Spinal cord (tissue), 10 donors: Measurements from ENCODE around the gene DHRS4. TPM values are rescaled to one million over a fixed set of nuclear protein-coding genes. Genes with fewer than 3 reads are reported as not detected.
"Not testable (repeated sequence)": the region's sequence is repeated elsewhere in the genome, so short reads cannot be mapped to it uniquely, and the experiment has no call there.

Source experiments
- DNase-seq, 6 donors: peaks; one replicate each; pipeline versions ENCODE4 v3.0.0 to v3.0.0-alpha.2; 2013 to 2015; ENCODE audit warnings: low spot score in 6 of 6, low read depth in 4 of 6
- H3K27ac ChIP-seq: one replicate; pipeline ENCODE4 v1.5.1; 2013; ENCODE audit warnings: low read depth, low read length, control low read depth
- H3K27me3 ChIP-seq: one replicate; pipeline ENCODE4 v1.6.1; 2013; ENCODE audit warnings: low read length; ENCODE audit not compliant: control insufficient read depth, insufficient read depth
- H3K36me3 ChIP-seq: one replicate; pipeline ENCODE4 v1.6.1; 2013; ENCODE audit warnings: low read length; ENCODE audit not compliant: control insufficient read depth, insufficient read depth
- H3K4me1 ChIP-seq: one replicate; pipeline ENCODE4 v1.6.1; 2013; ENCODE audit warnings: low read length; ENCODE audit not compliant: control insufficient read depth, insufficient read depth
- H3K4me3 ChIP-seq: one replicate; pipeline ENCODE4 v1.5.1; 2013; ENCODE audit warnings: low read depth, low read length, control low read depth
- H3K9me3 ChIP-seq: one replicate; pipeline ENCODE4 v1.6.1; 2013; ENCODE audit warnings: low read length; ENCODE audit not compliant: control insufficient read depth, insufficient read depth
- WGBS: methylation state at CpG from one replicate; pipeline ENCODE4 v1.1.5; 2013; ENCODE audit warnings: missing lambda C conversion rate; ENCODE audit not compliant: insufficient coverage; 5-methylcytosine and 5-hydroxymethylcytosine counted together
- polyA plus RNA-seq, 2 donors: library from polyadenylated mRNA; unstranded; fragments of 120-200 nt; gene quantifications; one replicate each; pipeline ENCODE4 v1.2.1, GENCODE V29; 2013; ENCODE audit not compliant: insufficient read length in 2 of 2
- total RNA-seq, 2 donors: library from RNA; depleted of rRNA in 1 of 2; stranded (reverse); fragments of 120-200 nt in 1 of 2; fragments of >200 nt in 1 of 2; gene quantifications; one replicate each; pipeline versions ENCODE4 v1.2.3 to v1.2.4, GENCODE V29; 2013 to 2014
- donor health status: healthy.

Gene DHRS4
- total and polyA plus RNA-seq, 4 donors = 14.1 to 22.7 (median 18.2) TPM

GRCh38 chr14:24013654-24014514 lies 60.3 kb downstream of the DHRS4 start:
- DNase-seq = peak in 2 of 6 donors; percentile 77 to 79
- H3K27ac ChIP-seq = no peak overlapping the region
- no peak overlapping the region for H3K4me3 ChIP-seq
- peaks cover 2% of the 10 kb centered on the region for H3K36me3 ChIP-seq
- H3K4me1 ChIP-seq = no peaks in the 10 kb centered on the region
- no peaks in the 10 kb centered on the region for H3K27me3 ChIP-seq
- WGBS = 48% methylated on average over 5 of the region's 12 CpGs
- H3K9me3 ChIP-seq = peaks cover 5% of the 10 kb centered on the region

- not testable (repeated sequence) for H3K9me3 ChIP-seq, H3K27me3 ChIP-seq, H3K4me3 ChIP-seq, DNase-seq, H3K27ac ChIP-seq, H3K4me1 ChIP-seq, H3K36me3 ChIP-seq
- 100% methylated on average over 1 of the region's 6 CpGs for WGBS
Observed at GRCh38 chr14:24015745-24016144, 62.2 kb downstream of the DHRS4 start.

Other genes with a start within 250 kb of the DHRS4 start
- 10 to 100 TPM in 1 of 2 donors, 1 to 10 TPM in 1; 5.6 to 22.5 TPM for gene DHRS4L2, start 35.2 kb downstream of the DHRS4 start, total RNA-seq
- 10 to 100 TPM; 10.8 to 17.0 TPM for gene DHRS4L2, start 35.2 kb downstream of the DHRS4 start, polyA plus RNA-seq
- gene CARMIL3, start 98.2 kb downstream of the DHRS4 start, total RNA-seq = 10 to 100 TPM; 10.2 to 11.9 TPM
- gene CARMIL3, start 98.2 kb downstream of the DHRS4 start, polyA plus RNA-seq = 10 to 100 TPM; 32.9 to 43.2 TPM
- gene CPNE6, start 117.8 kb downstream of the DHRS4 start, total RNA-seq = 10 to 100 TPM in 1 of 2 donors, 1 to 10 TPM in 1; 1.7 to 55.7 TPM
- gene CPNE6, start 117.8 kb downstream of the DHRS4 start, polyA plus RNA-seq = 10 to 100 TPM; 14.1 to 15.1 TPM
- gene PCK2, start 140.5 kb downstream of the DHRS4 start, total RNA-seq = 1 to 10 TPM; 3.9 to 5.1 TPM
- gene PCK2, start 140.5 kb downstream of the DHRS4 start, polyA plus RNA-seq = 1 to 10 TPM; 6.6 to 7.0 TPM
- gene DCAF11, start 161.0 kb downstream of the DHRS4 start, total RNA-seq = 10 to 100 TPM; 62.1 to 66.9 TPM
- 10 to 100 TPM; 59.5 to 64.1 TPM for gene DCAF11, start 161.0 kb downstream of the DHRS4 start, polyA plus RNA-seq
- gene NRL, start 161.2 kb downstream of the DHRS4 start, total RNA-seq = 1 to 10 TPM; 1.8 to 2.4 TPM
- gene NRL, start 161.2 kb downstream of the DHRS4 start, polyA plus RNA-seq = 1 to 10 TPM; 3.5 to 4.8 TPM
- gene FITM1, start 176.9 kb downstream of the DHRS4 start, total RNA-seq = under 1 TPM in 1 of 2 donors, not detected in 1; 0.77 TPM
- gene FITM1, start 176.9 kb downstream of the DHRS4 start, polyA plus RNA-seq = 1 to 10 TPM; 1.1 to 1.2 TPM
- 100 to 1,000 TPM in 1 of 2 donors, 10 to 100 TPM in 1; 49.0 to 134 TPM for gene PSME1, start 182.4 kb downstream of the DHRS4 start, total RNA-seq
- gene PSME1, start 182.4 kb downstream of the DHRS4 start, polyA plus RNA-seq = 100 to 1,000 TPM in 1 of 2 donors, 10 to 100 TPM in 1; 96.2 to 103 TPM
- 10 to 100 TPM; 11.0 to 20.1 TPM for gene EMC9, start 187.8 kb downstream of the DHRS4 start, total RNA-seq
- gene EMC9, start 187.8 kb downstream of the DHRS4 start, polyA plus RNA-seq = 10 to 100 TPM; 31.2 to 37.2 TPM
- gene PSME2, start 192.8 kb downstream of the DHRS4 start, total RNA-seq = 100 to 1,000 TPM in 1 of 2 donors, 10 to 100 TPM in 1; 59.4 to 136 TPM
- 100 to 1,000 TPM; 112 to 115 TPM for gene PSME2, start 192.8 kb downstream of the DHRS4 start, polyA plus RNA-seq
- 10 to 100 TPM; 17.8 to 47.3 TPM for gene RNF31, start 193.7 kb downstream of the DHRS4 start, total RNA-seq
- gene RNF31, start 193.7 kb downstream of the DHRS4 start, polyA plus RNA-seq = 10 to 100 TPM; 50.2 to 56.8 TPM
- gene IRF9, start 207.5 kb downstream of the DHRS4 start, total RNA-seq = 10 to 100 TPM; 50.0 to 81.4 TPM
- gene IRF9, start 207.5 kb downstream of the DHRS4 start, polyA plus RNA-seq = 10 to 100 TPM; 68.6 to 74.0 TPM
- 10 to 100 TPM; 18.7 to 21.8 TPM for gene REC8, start 218.3 kb downstream of the DHRS4 start, total RNA-seq
- 100 to 1,000 TPM in 1 of 2 donors, 10 to 100 TPM in 1; 95.9 to 129 TPM for gene REC8, start 218.3 kb downstream of the DHRS4 start, polyA plus RNA-seq
- 10 to 100 TPM in 1 of 2 donors, 1 to 10 TPM in 1; 9.2 to 28.2 TPM for gene IPO4, start 235.0 kb downstream of the DHRS4 start, total RNA-seq
- gene IPO4, start 235.0 kb downstream of the DHRS4 start, polyA plus RNA-seq = 10 to 100 TPM; 19.4 to 22.7 TPM
- gene TM9SF1, start 241.7 kb downstream of the DHRS4 start, total RNA-seq = 10 to 100 TPM; 36.6 to 62.9 TPM
- gene TM9SF1, start 241.7 kb downstream of the DHRS4 start, polyA plus RNA-seq = 10 to 100 TPM; 30.7 to 36.8 TPM